WERI-Rb-1 (cell line): Measurements from ENCODE around the gene STARD5.

ENCODE experiments used
- DNase-seq: peaks from one replicate; pipeline ENCODE4 v3.0.0-alpha.2; 2020
- H3K27ac ChIP-seq: fragments of 250-450 bp; sonication (Bioruptor Pico); 2 replicates; pipeline ENCODE4 v1.5.1; 2020; ENCODE audit warnings: mild to moderate bottlenecking, moderate library complexity
- H3K27me3 ChIP-seq: fragments of 250-450 bp; sonication (Bioruptor Pico); 2 replicates; pipeline ENCODE4 v1.5.1; 2021; ENCODE audit warnings: mild to moderate bottlenecking, low read depth, moderate library complexity; ENCODE audit not compliant: insufficient read depth, severe bottlenecking
- H3K36me3 ChIP-seq: fragments of 250-450 bp; sonication (Bioruptor Pico); 2 replicates; pipeline ENCODE4 v1.5.1; 2020; ENCODE audit warnings: mild to moderate bottlenecking, moderate library complexity
- H3K4me3 ChIP-seq: 2 replicates; pipeline ENCODE4 v1.5.1; 2011; ENCODE audit warnings: low read depth, mild to moderate bottlenecking, control low read depth, low read length
- H3K9me3 ChIP-seq: fragments of 250-450 bp; sonication (Bioruptor Pico); 2 replicates; pipeline ENCODE4 v1.5.1; 2021; ENCODE audit warnings: mild to moderate bottlenecking, moderate library complexity; ENCODE audit not compliant: severe bottlenecking
- TF ChIP-seq, protein P1 (sequence below): IDR thresholded peaks from 2 replicates; pipeline ENCODE4 v1.5.1; 2011; ENCODE audit warnings: low read depth, mild to moderate bottlenecking, control low read depth, inconsistent platforms, low read length

STARD5 gene

DNA sequence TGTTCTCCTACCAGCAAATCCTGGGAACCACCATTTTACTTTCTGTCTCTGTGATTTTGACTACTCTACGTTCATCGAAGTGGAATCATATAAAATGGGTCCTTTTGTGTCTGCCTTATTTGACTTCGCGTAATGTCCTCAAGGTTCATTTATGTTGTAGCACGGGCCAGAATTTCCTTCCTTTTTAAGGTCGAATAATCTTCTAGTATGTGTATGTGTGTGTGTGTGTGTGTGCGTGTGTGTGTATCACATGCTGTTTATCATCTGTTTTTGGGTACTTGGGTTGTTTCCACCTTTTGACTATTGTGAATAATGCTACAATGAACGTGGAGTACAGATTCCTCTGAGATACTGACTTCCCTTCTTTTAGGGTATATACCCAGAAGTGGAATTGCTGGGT, 35.3 kb downstream of the STARD5 start:
- DNase-seq: no peak
- H3K27ac ChIP-seq: no peak overlapping the region
- TF ChIP-seq, protein P1, sequence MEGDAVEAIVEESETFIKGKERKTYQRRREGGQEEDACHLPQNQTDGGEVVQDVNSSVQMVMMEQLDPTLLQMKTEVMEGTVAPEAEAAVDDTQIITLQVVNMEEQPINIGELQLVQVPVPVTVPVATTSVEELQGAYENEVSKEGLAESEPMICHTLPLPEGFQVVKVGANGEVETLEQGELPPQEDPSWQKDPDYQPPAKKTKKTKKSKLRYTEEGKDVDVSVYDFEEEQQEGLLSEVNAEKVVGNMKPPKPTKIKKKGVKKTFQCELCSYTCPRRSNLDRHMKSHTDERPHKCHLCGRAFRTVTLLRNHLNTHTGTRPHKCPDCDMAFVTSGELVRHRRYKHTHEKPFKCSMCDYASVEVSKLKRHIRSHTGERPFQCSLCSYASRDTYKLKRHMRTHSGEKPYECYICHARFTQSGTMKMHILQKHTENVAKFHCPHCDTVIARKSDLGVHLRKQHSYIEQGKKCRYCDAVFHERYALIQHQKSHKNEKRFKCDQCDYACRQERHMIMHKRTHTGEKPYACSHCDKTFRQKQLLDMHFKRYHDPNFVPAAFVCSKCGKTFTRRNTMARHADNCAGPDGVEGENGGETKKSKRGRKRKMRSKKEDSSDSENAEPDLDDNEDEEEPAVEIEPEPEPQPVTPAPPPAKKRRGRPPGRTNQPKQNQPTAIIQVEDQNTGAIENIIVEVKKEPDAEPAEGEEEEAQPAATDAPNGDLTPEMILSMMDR: no peak
- H3K36me3 ChIP-seq: no peaks in the 10 kb centered on the region
- H3K4me3 ChIP-seq: no peak overlapping the region
- H3K9me3 ChIP-seq: no peaks in the 10 kb centered on the region
- H3K27me3 ChIP-seq: no peaks in the 10 kb centered on the region

DNA sequence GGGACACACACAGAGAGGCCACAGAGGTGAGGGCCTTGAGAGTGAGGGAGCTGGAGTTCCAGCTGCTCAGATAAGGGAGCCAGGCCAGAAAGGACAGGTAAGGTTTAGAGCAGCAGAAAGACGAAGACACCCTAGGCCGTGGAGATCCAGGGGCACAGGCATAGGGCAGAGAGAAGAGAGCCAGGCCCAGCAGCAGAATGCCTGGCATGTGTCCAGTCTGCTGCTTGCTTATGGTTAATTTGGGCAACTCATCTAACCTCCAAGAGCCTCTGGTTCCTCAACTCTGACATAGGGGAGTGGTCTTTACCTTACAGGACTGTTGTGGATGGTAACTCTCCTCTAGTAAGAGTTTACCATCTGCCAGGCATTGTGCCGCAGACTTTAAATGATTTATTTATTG, 35.9 kb downstream of the STARD5 start:
- Histone ChIP-seq H3K27ac (no peak overlapping the region), H3K27me3 (no peaks in the 10 kb centered on the region), H3K9me3 (no peaks in the 10 kb centered on the region), H3K4me3 (no peak overlapping the region), H3K36me3 (no peaks in the 10 kb centered on the region)
- DNase-seq: no peak
- TF ChIP-seq, protein P1: no peak

DNA sequence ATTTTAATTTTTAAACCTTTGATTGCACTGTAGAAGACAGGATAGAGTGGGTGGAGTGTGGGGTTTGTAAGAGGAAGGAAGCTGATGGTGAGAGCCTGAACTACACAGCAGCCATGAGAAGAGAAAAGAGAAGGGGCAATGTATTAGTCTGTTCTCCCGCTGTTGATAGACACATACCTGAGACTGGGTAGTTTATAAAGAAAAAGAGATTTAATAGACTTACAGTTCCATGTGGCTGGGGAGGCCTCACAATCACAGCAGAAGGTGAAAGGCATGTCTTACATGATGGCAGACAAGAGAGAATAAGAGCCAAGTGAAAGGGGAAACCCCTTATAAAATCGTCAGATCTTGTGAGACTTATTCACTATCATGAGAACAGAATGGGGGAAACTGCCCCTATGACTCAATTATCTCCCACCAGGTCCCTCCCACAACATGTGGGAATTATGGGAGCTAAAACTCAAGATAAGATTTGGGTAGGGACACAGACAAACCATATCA, 37.3 kb downstream of the STARD5 start:
- Histone ChIP-seq H3K27me3 (no peaks in the 10 kb centered on the region), H3K4me3 (no peak overlapping the region), H3K27ac (no peak overlapping the region), H3K9me3 (no peaks in the 10 kb centered on the region), H3K36me3 (no peaks in the 10 kb centered on the region)
- no peak for DNase-seq
- TF ChIP-seq, protein P1: no peak

DNA sequence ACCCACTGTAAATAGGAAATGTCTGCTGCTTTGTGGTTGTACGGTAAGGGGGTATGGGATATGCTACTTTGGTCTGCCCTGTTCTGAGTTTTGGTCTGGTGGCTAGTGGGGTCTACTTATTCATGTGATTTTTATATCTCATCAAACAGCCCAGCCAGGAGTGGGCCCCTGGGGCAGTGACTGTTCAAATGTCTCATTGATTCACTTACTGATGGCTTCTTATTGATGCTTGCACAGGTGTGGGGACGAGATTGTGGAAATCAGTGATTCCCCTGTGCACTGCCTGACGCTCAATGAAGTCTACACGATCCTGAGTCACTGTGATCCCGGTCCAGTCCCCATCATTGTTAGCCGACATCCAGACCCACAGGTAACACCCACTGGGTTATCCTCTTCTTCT, 38.5 kb downstream of the STARD5 start:
- Histone ChIP-seq H3K27me3 (no peaks in the 10 kb centered on the region), H3K4me3 (no peak overlapping the region), H3K9me3 (no peaks in the 10 kb centered on the region), H3K27ac (no peak overlapping the region), H3K36me3 (no peaks in the 10 kb centered on the region)
- no peak for DNase-seq
- TF ChIP-seq, protein P1: no peak

DNA sequence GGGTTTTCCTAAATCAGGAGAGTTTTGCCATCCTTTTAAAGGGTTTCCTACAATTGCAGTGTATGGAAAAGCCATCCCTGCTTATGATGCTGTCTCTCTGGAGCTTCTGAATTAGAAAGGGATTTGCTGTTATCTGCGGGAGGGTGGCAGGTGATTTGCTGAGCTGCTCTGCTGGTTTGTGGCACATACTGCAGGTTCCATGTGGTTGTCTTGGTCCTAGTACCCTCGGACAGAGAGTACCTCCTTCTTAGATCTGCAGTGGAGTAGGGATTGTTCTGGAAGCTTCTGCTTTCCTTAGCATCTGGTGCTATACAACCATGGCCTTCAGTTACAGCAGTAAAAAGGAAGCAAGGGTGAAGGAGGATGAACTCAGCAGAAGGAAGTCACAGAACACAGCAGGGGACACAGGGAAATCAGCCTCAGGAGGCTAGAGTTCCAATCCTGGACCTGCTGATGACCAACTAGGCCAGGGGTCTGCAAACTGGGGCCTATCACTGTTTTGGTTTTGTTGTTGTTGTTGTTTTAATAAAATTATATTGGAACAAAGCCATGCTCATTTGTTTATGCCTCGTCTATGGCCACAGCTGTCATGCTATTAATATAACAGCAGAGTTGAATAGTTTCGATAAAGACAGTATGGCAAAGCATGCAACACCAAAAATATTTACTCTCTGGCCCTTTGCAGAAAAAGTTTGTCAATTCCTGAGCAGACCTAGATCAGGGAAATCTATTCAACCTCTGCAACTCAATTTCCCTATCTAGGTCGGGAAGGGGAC, 39.5 kb downstream of the STARD5 start:
- no peaks in the 10 kb centered on the region for H3K9me3 ChIP-seq
- TF ChIP-seq, protein P1: no peak
- no peak for DNase-seq

DNA sequence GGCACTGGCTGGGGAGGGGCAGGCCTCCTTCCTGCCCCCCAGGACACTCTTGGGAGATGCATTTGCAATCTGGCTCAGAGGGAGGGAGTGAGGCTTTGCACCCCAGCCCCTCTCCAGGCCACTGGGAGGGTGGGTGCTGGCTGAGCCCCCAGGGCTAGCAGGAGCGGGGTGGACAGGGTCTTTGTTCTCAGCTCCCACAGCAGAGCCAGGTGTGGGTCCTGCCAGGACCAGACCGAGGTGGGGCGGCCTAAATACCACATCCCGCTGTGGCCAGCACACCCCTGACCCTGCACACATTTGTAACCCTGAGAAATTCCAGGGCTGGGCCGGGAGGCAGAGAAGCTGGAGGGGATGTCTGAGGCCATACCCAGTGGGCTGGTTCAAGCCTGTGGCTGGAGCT, 41.0 kb downstream of the STARD5 start:
- Histone ChIP-seq H3K27ac (no peak overlapping the region), H3K9me3 (no peaks in the 10 kb centered on the region), H3K4me3 (no peak overlapping the region), H3K36me3 (no peaks in the 10 kb centered on the region), H3K27me3 (no peaks in the 10 kb centered on the region)
- DNase-seq: no peak
- TF ChIP-seq, protein P1: no peak

More for the DNA sequence above, 39.5 kb downstream of the STARD5 start:
- Histone ChIP-seq H3K4me3 (no peak overlapping the region), H3K27me3 (no peaks in the 10 kb centered on the region), H3K27ac (no peak overlapping the region), H3K36me3 (no peaks in the 10 kb centered on the region)
